CD4-positive, alpha-beta memory T cell (primary cell): Measurements from ENCODE around the gene ATP1A2. TPM values are rescaled to one million over a fixed set of nuclear protein-coding genes. Genes with fewer than 3 reads are reported as not detected.
A peak's percentile ranks its signal among the peaks of the same experiment; 100 is the strongest.
"Not testable (repeated sequence)": the region's sequence is repeated elsewhere in the genome, so short reads cannot be mapped to it uniquely, and the experiment has no call there.

Experiments
- CTCF ChIA-PET: fragments of 350-600 bp; sonication (Branson Sonifier 250); formaldehyde crosslinking; loops from one replicate; lab custom pipeline; 2021; ENCODE audit warnings: inconsistent platforms; ENCODE audit not compliant: partially characterized antibody; lab: Charles Lee
- POLR2A ChIA-PET: fragments of 350-600 bp; sonication (Branson Sonifier 250); formaldehyde crosslinking; loops from one replicate; lab custom pipeline; 2021; ENCODE audit not compliant: partially characterized antibody; lab: Charles Lee
- DNase-seq, 5 donors: peaks; one replicate each; pipeline versions ENCODE4 v3.0.0 to v3.0.0-alpha.2; 2020 to 2022; ENCODE audit warnings: mixed read lengths in 1 of 5
- H3K27ac ChIP-seq: one replicate; pipeline ENCODE4 v1.7.0; 2013; ENCODE audit warnings: low read depth, low read length
- H3K27me3 ChIP-seq: 2 replicates; pipeline ENCODE4 v1.7.0; 2013; ENCODE audit warnings: mild to moderate bottlenecking, low read length, moderate library complexity; ENCODE audit not compliant: insufficient read depth
- H3K36me3 ChIP-seq: 2 replicates; pipeline ENCODE4 v1.7.0; 2013; ENCODE audit warnings: mild to moderate bottlenecking, low read length, moderate library complexity; ENCODE audit not compliant: insufficient read depth
- H3K4me1 ChIP-seq: 2 replicates; pipeline ENCODE4 v1.7.0; 2013; ENCODE audit warnings: mild to moderate bottlenecking, low read length, moderate library complexity; ENCODE audit not compliant: insufficient read depth
- H3K4me3 ChIP-seq, 2 donors: one replicate each; pipeline ENCODE4 v1.7.0; 2013; ENCODE audit warnings: low read length in 2 of 2, mild to moderate bottlenecking in 1 of 2
- H3K9me3 ChIP-seq, 2 donors: one replicate each; pipeline ENCODE4 v1.7.0; 2013; ENCODE audit warnings: low read length in 2 of 2, control low read depth in 1 of 2; ENCODE audit not compliant: control insufficient read depth in 1 of 2
- H3K27ac Mint-ChIP-seq, 7 donors: one replicate each; pipeline ENCODE4 v1.8.0; 2020 to 2021; ENCODE audit warnings: mixed read lengths in 7 of 7, mild to moderate bottlenecking in 6 of 7, inconsistent platforms in 3 of 7, moderate library complexity in 3 of 7
- H3K27me3 Mint-ChIP-seq, 2 donors: one replicate each; pipeline ENCODE4 v1.8.0; 2020 to 2021; ENCODE audit warnings: mixed read lengths in 2 of 2
- H3K36me3 Mint-ChIP-seq, 2 donors: one replicate each; pipeline ENCODE4 v1.8.0; 2020 to 2021; ENCODE audit warnings: mixed read lengths in 2 of 2, inconsistent platforms in 1 of 2, mild to moderate bottlenecking in 1 of 2
- H3K4me1 Mint-ChIP-seq, 4 donors: one replicate each; pipeline ENCODE4 v1.8.0; 2020 to 2021; ENCODE audit warnings: mixed read lengths in 4 of 4, mild to moderate bottlenecking in 1 of 4
- H3K4me3 Mint-ChIP-seq, 8 donors: one replicate each; pipeline ENCODE4 v1.8.0; 2020 to 2021; ENCODE audit warnings: mixed read lengths in 8 of 8, mild to moderate bottlenecking in 7 of 8, moderate library complexity in 6 of 8, inconsistent platforms in 3 of 8
- H3K9me3 Mint-ChIP-seq, 8 donors: one replicate each; pipeline ENCODE4 v1.8.0; 2020 to 2021; ENCODE audit warnings: mixed read lengths in 8 of 8, mild to moderate bottlenecking in 5 of 8, inconsistent platforms in 3 of 8, moderate library complexity in 1 of 8
- intact Hi-C: fragments of 100-400 bp; cut with micrococcal nuclease; formaldehyde crosslinking; loops from one replicate; pipeline ENCODE4 v1.15.1; 2023
- polyA plus RNA-seq, 2 donors: library from polyadenylated mRNA; unstranded; fragments of 300-500 nt; fragmentation: Illumina TruSeq; gene quantifications; one replicate each; pipeline ENCODE4 v1.2.3, GENCODE V29; 2021
- total RNA-seq, 2 experiments: library from RNA; stranded (reverse); gene quantifications; one replicate each; pipeline ENCODE4 v1.2.3, GENCODE V29; 2021

The ATP1A2 gene
- total and polyA plus RNA-seq, 4 experiments from 2014 or later: not detected

GRCh38 chr1:160124705-160125478 lies 9.3 kb downstream of the ATP1A2 start:
- no peaks in the 10 kb centered on the region for H3K36me3 ChIP-seq
- no peaks in the 10 kb centered on the region for H3K36me3 Mint-ChIP-seq
- no peaks in the 10 kb centered on the region for H3K9me3 Mint-ChIP-seq
- no peaks in the 10 kb centered on the region for H3K4me1 Mint-ChIP-seq
- H3K4me3 ChIP-seq: no peak overlapping the region
- intact Hi-C loops: no loop called here
- DNase-seq: no peak
- no peak overlapping the region for H3K4me3 Mint-ChIP-seq
- ChIA-PET CTCF (no interaction called here), POLR2A (no interaction called here)
- H3K27me3 Mint-ChIP-seq: peaks cover 3 to 6% of the 10 kb centered on the region in 2 donors
- no peaks in the 10 kb centered on the region for H3K27me3 ChIP-seq
- no peak overlapping the region for H3K27ac ChIP-seq
- H3K4me1 ChIP-seq: no peaks in the 10 kb centered on the region
- no peaks in the 10 kb centered on the region for H3K9me3 ChIP-seq
- no peak overlapping the region for H3K27ac Mint-ChIP-seq

GRCh38 chr1:160125746-160126145 lies 10.2 kb downstream of the ATP1A2 start:
- Mint-ChIP-seq H3K36me3 (no peaks in the 10 kb centered on the region), H3K27me3 (peaks cover 6 to 7% of the 10 kb centered on the region in 2 donors), H3K4me1 (no peaks in the 10 kb centered on the region), H3K9me3 (no peaks in the 10 kb centered on the region), H3K27ac (no peak overlapping the region), H3K4me3 (peak overlapping the region in 1 of 8 donors; percentile 27)
- ChIA-PET POLR2A (no interaction called here), CTCF (no interaction called here)
- Histone ChIP-seq H3K9me3 (no peaks in the 10 kb centered on the region), H3K4me1 (no peaks in the 10 kb centered on the region), H3K27ac (no peak overlapping the region), H3K27me3 (no peaks in the 10 kb centered on the region), H3K36me3 (no peaks in the 10 kb centered on the region), H3K4me3 (no peak overlapping the region)
- intact Hi-C loops: no loop called here
- no peak for DNase-seq

- H3K36me3 ChIP-seq, H3K4me1 Mint-ChIP-seq, DNase-seq, H3K4me1 ChIP-seq, H3K4me3 ChIP-seq, H3K9me3 ChIP-seq, H3K4me3 Mint-ChIP-seq, H3K27ac ChIP-seq, H3K9me3 Mint-ChIP-seq, H3K36me3 Mint-ChIP-seq, intact Hi-C loops, H3K27ac Mint-ChIP-seq, CTCF ChIA-PET, POLR2A ChIA-PET, H3K27me3 ChIP-seq, H3K27me3 Mint-ChIP-seq: not testable (repeated sequence)
These were observed 10.8 kb downstream of the ATP1A2 start for GRCh38 chr1:160126342-160126741.

GRCh38 chr1:160127381-160127780 lies 11.8 kb downstream of the ATP1A2 start:
- Histone ChIP-seq H3K4me1 (no peaks in the 10 kb centered on the region), H3K27me3 (no peaks in the 10 kb centered on the region), H3K4me3 (no peak overlapping the region), H3K9me3 (no peaks in the 10 kb centered on the region), H3K27ac (no peak overlapping the region), H3K36me3 (no peaks in the 10 kb centered on the region)
- Mint-ChIP-seq H3K27me3 (peaks cover 8 to 14% of the 10 kb centered on the region in 2 donors), H3K9me3 (no peaks in the 10 kb centered on the region), H3K27ac (no peak overlapping the region), H3K4me1 (no peaks in the 10 kb centered on the region), H3K4me3 (no peak overlapping the region), H3K36me3 (no peaks in the 10 kb centered on the region)
- ChIA-PET CTCF (interaction anchor here (1.4 kb wide), 1 partner anchor 26 kb away, joined by 3 read pairs; no protein-coding TSS in a partner anchor), POLR2A (no interaction called here)
- intact Hi-C loops: no loop called here
- no peak for DNase-seq

GRCh38 chr1:160127865-160128523 lies 12.4 kb downstream of the ATP1A2 start:
- CTCF ChIA-PET: interaction anchor here (1.4 kb wide), 1 partner anchor 27 kb away, joined by 3 read pairs; no protein-coding TSS in a partner anchor
- Histone ChIP-seq H3K4me3 (no peak overlapping the region), H3K4me1 (no peaks in the 10 kb centered on the region), H3K9me3 (no peaks in the 10 kb centered on the region), H3K36me3 (no peaks in the 10 kb centered on the region), H3K27me3 (no peaks in the 10 kb centered on the region), H3K27ac (no peak overlapping the region)
- Mint-ChIP-seq H3K27ac (no peak overlapping the region), H3K4me3 (no peak overlapping the region), H3K27me3 (peaks cover 8 to 16% of the 10 kb centered on the region in 2 donors), H3K4me1 (no peaks in the 10 kb centered on the region), H3K9me3 (no peaks in the 10 kb centered on the region), H3K36me3 (no peaks in the 10 kb centered on the region)
- DNase-seq: no peak
- intact Hi-C loops: no loop called here
- POLR2A ChIA-PET: no interaction called here

GRCh38 chr1:160128636-160129035 lies 13.1 kb downstream of the ATP1A2 start:
- no peak overlapping the region for H3K4me3 Mint-ChIP-seq
- peaks cover 8 to 16% of the 10 kb centered on the region in 2 donors for H3K27me3 Mint-ChIP-seq
- no peak overlapping the region for H3K27ac Mint-ChIP-seq
- POLR2A ChIA-PET: no interaction called here
- H3K27me3 ChIP-seq: no peaks in the 10 kb centered on the region
- no peaks in the 10 kb centered on the region for H3K4me1 Mint-ChIP-seq
- no peaks in the 10 kb centered on the region for H3K36me3 Mint-ChIP-seq
- H3K36me3 ChIP-seq: no peaks in the 10 kb centered on the region
- H3K4me3 ChIP-seq: no peak overlapping the region
- no peaks in the 10 kb centered on the region for H3K4me1 ChIP-seq
- H3K9me3 ChIP-seq: no peaks in the 10 kb centered on the region
- H3K27ac ChIP-seq: no peak overlapping the region
- no peak for DNase-seq
- no peaks in the 10 kb centered on the region for H3K9me3 Mint-ChIP-seq
- intact Hi-C loops: no loop called here
- CTCF ChIA-PET: interaction anchor here (1.4 kb wide), 1 partner anchor 28 kb away, joined by 3 read pairs; no protein-coding TSS in a partner anchor

- Histone ChIP-seq H3K27me3 (no peaks in the 10 kb centered on the region), H3K4me3 (no peak overlapping the region), H3K4me1 (no peaks in the 10 kb centered on the region), H3K9me3 (no peaks in the 10 kb centered on the region), H3K36me3 (no peaks in the 10 kb centered on the region), H3K27ac (no peak overlapping the region)
- DNase-seq: no peak
- no peak overlapping the region for H3K27ac Mint-ChIP-seq
- CTCF ChIA-PET: no interaction called here
- peaks cover 8 to 16% of the 10 kb centered on the region in 2 donors for H3K27me3 Mint-ChIP-seq
- POLR2A ChIA-PET: no interaction called here
- intact Hi-C loops: no loop called here
- H3K9me3 Mint-ChIP-seq: no peaks in the 10 kb centered on the region
- H3K4me1 Mint-ChIP-seq: no peaks in the 10 kb centered on the region
- no peak overlapping the region for H3K4me3 Mint-ChIP-seq
- H3K36me3 Mint-ChIP-seq: no peaks in the 10 kb centered on the region
These were observed 13.5 kb downstream of the ATP1A2 start for GRCh38 chr1:160129046-160129445.
